ENCODE data around the gene GPRC5B.

GPRC5B gene, protein sequence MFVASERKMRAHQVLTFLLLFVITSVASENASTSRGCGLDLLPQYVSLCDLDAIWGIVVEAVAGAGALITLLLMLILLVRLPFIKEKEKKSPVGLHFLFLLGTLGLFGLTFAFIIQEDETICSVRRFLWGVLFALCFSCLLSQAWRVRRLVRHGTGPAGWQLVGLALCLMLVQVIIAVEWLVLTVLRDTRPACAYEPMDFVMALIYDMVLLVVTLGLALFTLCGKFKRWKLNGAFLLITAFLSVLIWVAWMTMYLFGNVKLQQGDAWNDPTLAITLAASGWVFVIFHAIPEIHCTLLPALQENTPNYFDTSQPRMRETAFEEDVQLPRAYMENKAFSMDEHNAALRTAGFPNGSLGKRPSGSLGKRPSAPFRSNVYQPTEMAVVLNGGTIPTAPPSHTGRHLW

DNA sequence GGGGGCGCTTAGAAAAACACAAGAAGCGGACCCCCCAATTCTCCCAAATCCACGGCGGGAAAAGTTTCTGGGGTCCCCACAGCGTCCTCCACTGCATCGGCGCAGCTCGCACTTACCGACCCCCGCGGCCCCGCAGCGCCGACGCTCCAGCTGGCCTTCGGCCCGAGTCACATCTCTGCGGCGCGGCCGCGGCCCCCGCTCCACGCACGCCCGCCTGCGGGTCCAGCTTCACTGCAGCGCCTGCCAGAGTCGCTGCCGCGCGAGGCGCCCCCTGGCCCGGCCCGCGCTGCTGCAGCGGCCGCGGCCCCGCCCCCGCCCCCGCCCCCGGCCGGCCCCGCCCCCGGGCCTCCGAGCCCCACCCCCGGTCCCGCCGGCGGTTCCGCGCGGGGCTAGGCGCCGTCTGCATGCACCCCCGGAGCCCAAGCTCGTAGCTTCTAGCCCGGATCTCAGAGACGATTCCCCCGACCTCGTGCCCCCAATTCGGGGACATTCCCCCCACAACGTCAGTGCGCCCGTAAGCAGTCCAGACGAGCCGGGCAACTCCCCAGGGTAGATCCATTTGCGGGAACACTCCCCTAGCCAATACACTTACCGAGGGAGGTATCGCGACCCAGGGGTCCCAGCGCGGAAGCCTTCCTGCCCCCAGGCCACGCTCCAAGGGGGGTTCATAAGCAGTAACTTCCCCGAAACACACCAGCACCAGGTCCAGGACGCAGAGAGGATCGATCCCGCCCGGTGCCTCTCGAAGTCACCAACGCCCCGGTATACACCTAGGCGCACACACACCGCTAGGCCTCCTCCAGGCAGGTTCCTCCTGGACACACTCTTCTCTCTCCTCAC, at the start of gene GPRC5B:
Gene GPRC5B (minus strand): TSS at position 238 of the 840 bp plus-strand sequence. CDS start 12,003 bp downstream, outside the sequence.
- Histone ChIP-seq H3K36me3 (ENCODE audit: control insufficient read depth in 1 of 2, insufficient read depth in 2 of 2, low read length in 2 of 2) (no peaks in the 10 kb centered on the region), H3K9ac (ENCODE audit: low read depth in 1 of 2, low read length in 2 of 2) (peak within 1 kb of the TSS; percentile 52 to 54), H3K27me3 (ENCODE audit: control insufficient read depth in 1 of 2, insufficient read depth in 2 of 2, low read length in 2 of 2) (peaks cover 4 to 11% of the 10 kb centered on the region in 2 donors), H3K9me3 (ENCODE audit: control insufficient read depth in 1 of 2, low read length in 2 of 2) (no peaks in the 10 kb centered on the region), H3K4me1 (ENCODE audit: control insufficient read depth in 1 of 2, insufficient read depth in 2 of 2, low read length in 2 of 2) (peaks cover 16 to 18% of the 10 kb centered on the region in 2 donors), H3K27ac (ENCODE audit: low read depth, low read length) (peak within 1 kb of the TSS; percentile 7), H3K4me3 (ENCODE audit: low read depth in 1 of 2, low read length in 2 of 2) (peak within 1 kb of the TSS; percentile 73 to 79)

DNA sequence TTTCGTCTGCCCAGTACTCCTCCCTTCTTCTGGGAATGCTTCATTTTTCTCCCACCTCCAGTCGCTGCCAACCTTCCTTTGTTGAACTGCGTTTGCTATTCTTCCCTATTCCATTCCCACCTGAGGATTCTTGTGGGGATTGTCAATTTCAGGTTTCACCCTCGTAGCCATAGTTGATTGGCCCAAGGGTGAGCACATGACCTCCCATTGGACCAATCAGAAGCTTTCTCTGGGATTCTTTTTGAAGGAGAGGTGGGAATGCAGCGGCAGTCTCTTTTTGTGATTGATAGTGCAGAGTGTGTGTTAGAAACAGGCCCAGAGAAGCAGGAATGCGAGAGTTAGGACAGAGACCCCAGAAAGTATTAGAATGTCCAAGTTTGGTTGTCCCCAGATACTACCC, 49.1 kb upstream of the GPRC5B start:
- Histone ChIP-seq H3K4me1 (ENCODE audit: control insufficient read depth in 1 of 2, insufficient read depth in 2 of 2, low read length in 2 of 2) (no peaks in the 10 kb centered on the region), H3K27ac (ENCODE audit: low read depth, low read length) (no peak overlapping the region), H3K27me3 (ENCODE audit: control insufficient read depth in 1 of 2, insufficient read depth in 2 of 2, low read length in 2 of 2) (no peaks in the 10 kb centered on the region), H3K9ac (ENCODE audit: low read depth in 1 of 2, low read length in 2 of 2) (no peak overlapping the region), H3K4me3 (ENCODE audit: low read depth in 1 of 2, low read length in 2 of 2) (no peak overlapping the region), H3K9me3 (ENCODE audit: control insufficient read depth in 1 of 2, low read length in 2 of 2) (no peaks in the 10 kb centered on the region), H3K36me3 (ENCODE audit: control insufficient read depth in 1 of 2, insufficient read depth in 2 of 2, low read length in 2 of 2) (no peaks in the 10 kb centered on the region)

DNA sequence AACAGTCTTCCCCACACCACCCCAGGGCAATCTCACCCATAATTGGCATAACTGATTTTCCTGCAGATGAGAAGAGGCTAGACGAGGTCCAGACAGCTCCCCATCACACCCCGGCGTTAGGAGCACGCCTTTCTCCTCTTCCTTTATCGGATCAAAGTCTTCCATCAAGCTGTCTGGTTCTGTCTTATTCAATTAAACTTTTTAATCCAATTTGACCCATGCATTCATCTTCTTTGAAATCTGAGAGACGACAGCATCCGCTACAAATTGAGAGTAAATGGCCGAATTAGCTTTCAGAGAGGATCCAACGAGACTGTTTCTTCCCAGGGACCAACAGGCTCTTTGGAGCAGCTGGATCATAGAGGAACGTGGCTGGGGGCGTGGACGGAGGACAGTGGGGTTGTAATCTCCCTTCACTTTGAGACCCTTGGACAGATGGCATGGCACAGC, 44.4 kb upstream of the GPRC5B start:
- no peaks in the 10 kb centered on the region for H3K9me3 ChIP-seq (ENCODE audit: control insufficient read depth in 1 of 2, low read length in 2 of 2)
- H3K9ac ChIP-seq (ENCODE audit: low read depth in 1 of 2, low read length in 2 of 2): no peak overlapping the region
- no peaks in the 10 kb centered on the region for H3K27me3 ChIP-seq (ENCODE audit: control insufficient read depth in 1 of 2, insufficient read depth in 2 of 2, low read length in 2 of 2)
- H3K4me1 ChIP-seq (ENCODE audit: control insufficient read depth in 1 of 2, insufficient read depth in 2 of 2, low read length in 2 of 2): no peaks in the 10 kb centered on the region
- H3K27ac ChIP-seq (ENCODE audit: low read depth, low read length): no peak overlapping the region
- H3K4me3 ChIP-seq (ENCODE audit: low read depth in 1 of 2, low read length in 2 of 2): no peak overlapping the region
- H3K36me3 ChIP-seq (ENCODE audit: control insufficient read depth in 1 of 2, insufficient read depth in 2 of 2, low read length in 2 of 2): no peaks in the 10 kb centered on the region

DNA sequence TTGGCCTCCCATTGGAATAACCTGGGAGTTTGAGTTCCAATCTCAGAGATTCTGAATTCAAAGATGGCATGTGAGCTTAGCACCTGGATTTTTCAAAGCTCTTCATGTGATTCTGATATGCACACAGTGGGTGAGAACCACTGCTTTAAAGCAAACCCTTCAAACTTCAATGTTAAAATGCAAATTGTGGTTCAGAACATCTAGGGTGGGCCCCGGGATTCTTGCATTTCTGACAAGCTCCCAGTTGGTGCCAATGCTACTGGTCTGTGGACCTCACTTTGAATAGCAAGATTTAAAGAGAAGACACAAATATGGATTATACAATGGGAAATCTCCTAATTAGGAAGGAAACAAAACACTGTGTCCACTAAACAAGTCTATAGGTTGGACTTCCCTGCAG, 43.8 kb upstream of the GPRC5B start:
- no peak overlapping the region for H3K27ac ChIP-seq (ENCODE audit: low read depth, low read length)
- H3K9ac ChIP-seq (ENCODE audit: low read depth in 1 of 2, low read length in 2 of 2): no peak overlapping the region

DNA sequence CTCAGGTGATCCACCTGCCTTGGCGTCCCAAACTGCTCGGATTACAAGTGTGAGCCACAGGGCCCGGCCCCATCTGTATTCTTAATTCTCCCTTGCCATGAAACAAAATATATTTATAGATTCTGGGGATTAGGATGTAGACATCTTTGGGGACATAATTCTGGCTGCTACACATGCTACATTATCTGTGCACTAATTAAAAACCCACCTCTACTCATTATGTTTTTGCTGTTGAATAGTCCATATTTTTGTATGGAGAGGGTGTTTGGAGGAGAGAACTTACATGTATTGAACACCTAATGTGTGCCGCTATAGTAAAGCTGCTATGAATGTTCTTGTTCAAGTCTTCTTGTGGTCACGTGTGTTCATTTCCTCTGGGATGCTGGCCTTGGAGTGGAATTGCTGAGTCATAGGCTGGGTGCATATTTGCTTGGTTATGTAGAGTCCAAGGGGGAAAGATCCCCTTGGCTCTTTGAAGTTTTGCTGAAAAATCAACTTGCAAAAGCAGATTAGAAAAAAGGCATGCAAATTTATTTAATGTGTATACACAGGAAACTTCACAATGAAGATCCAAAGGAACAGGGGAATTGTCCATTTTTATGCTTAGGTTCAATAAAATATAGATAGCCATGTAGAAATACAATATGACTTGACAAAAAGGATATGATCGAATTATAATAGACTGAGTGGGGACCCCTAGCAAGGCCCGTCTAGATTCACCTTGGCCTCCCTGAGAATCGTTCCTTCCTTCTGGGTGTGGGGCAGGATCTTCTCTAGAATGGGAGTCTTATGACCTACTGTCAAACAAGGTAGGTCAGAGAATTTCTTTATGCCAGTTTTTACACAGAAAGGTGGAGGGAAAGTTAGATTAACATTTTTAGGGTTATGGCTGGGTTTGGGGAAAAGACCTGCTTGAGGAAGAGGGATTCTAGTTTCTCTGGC, 42.1 kb upstream of the GPRC5B start:
- Histone ChIP-seq H3K27ac (ENCODE audit: low read depth, low read length) (no peak overlapping the region), H3K9ac (ENCODE audit: low read depth in 1 of 2, low read length in 2 of 2) (no peak overlapping the region), H3K9me3 (ENCODE audit: control insufficient read depth in 1 of 2, low read length in 2 of 2) (no peaks in the 10 kb centered on the region), H3K27me3 (ENCODE audit: control insufficient read depth in 1 of 2, insufficient read depth in 2 of 2, low read length in 2 of 2) (no peaks in the 10 kb centered on the region), H3K4me1 (ENCODE audit: control insufficient read depth in 1 of 2, insufficient read depth in 2 of 2, low read length in 2 of 2) (peaks cover 0 to 5% of the 10 kb centered on the region in 2 donors), H3K36me3 (ENCODE audit: control insufficient read depth in 1 of 2, insufficient read depth in 2 of 2, low read length in 2 of 2) (no peaks in the 10 kb centered on the region), H3K4me3 (ENCODE audit: low read depth in 1 of 2, low read length in 2 of 2) (no peak overlapping the region)

More for the DNA sequence above, 43.8 kb upstream of the GPRC5B start:
- Histone ChIP-seq H3K4me1 (ENCODE audit: control insufficient read depth in 1 of 2, insufficient read depth in 2 of 2, low read length in 2 of 2) (peaks cover 0 to 2% of the 10 kb centered on the region in 2 donors), H3K27me3 (ENCODE audit: control insufficient read depth in 1 of 2, insufficient read depth in 2 of 2, low read length in 2 of 2) (no peaks in the 10 kb centered on the region), H3K9me3 (ENCODE audit: control insufficient read depth in 1 of 2, low read length in 2 of 2) (no peaks in the 10 kb centered on the region), H3K36me3 (ENCODE audit: control insufficient read depth in 1 of 2, insufficient read depth in 2 of 2, low read length in 2 of 2) (no peaks in the 10 kb centered on the region), H3K4me3 (ENCODE audit: low read depth in 1 of 2, low read length in 2 of 2) (no peak overlapping the region)

DNA sequence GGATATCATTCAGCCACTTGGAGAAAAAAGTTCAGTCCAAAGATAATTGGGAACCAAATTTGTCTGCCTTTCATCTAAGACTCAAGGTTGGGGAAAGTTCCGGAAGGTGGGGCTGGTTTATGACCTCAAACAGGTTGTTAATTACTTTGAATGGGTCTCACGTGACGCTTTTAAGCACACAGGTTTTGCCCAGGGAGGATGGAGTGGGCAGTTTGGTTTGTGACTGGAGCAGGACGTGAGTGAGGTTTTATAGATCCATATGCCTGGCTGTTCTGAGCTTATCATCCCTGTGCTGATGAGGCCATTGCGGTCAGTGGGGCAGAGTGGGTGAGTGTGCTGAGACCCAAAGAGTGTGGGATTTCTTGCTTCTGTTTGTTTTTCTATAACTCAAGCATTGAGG, 38.7 kb upstream of the GPRC5B start:
- Histone ChIP-seq H3K4me1 (ENCODE audit: control insufficient read depth in 1 of 2, insufficient read depth in 2 of 2, low read length in 2 of 2) (peaks cover 0 to 5% of the 10 kb centered on the region in 2 donors), H3K27ac (ENCODE audit: low read depth, low read length) (no peak overlapping the region), H3K36me3 (ENCODE audit: control insufficient read depth in 1 of 2, insufficient read depth in 2 of 2, low read length in 2 of 2) (no peaks in the 10 kb centered on the region), H3K9me3 (ENCODE audit: control insufficient read depth in 1 of 2, low read length in 2 of 2) (no peaks in the 10 kb centered on the region), H3K4me3 (ENCODE audit: low read depth in 1 of 2, low read length in 2 of 2) (no peak overlapping the region), H3K27me3 (ENCODE audit: control insufficient read depth in 1 of 2, insufficient read depth in 2 of 2, low read length in 2 of 2) (no peaks in the 10 kb centered on the region), H3K9ac (ENCODE audit: low read depth in 1 of 2, low read length in 2 of 2) (no peak overlapping the region)

DNA sequence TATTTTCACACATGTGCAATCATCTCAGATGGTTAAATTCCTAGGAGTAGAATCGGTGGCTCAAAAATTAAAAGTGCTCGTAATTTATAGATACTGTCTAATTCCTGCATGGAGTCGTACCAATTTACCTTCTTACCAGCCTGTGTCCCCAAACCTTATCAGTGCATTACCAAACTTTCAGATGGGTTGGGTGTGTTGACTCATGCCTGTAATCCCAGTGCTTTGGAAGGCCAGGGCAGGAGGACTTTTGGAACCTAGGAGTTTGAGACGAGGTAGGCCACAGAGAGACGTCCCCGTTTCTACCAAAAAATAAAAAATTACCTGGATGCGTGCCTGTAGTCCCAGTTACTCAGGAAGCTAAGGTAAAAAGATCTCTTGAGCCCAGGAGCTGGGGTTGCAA, 34.5 kb upstream of the GPRC5B start:
- Histone ChIP-seq H3K27me3 (ENCODE audit: control insufficient read depth in 1 of 2, insufficient read depth in 2 of 2, low read length in 2 of 2) (no peaks in the 10 kb centered on the region), H3K4me3 (ENCODE audit: low read depth in 1 of 2, low read length in 2 of 2) (no peak overlapping the region)

DNA sequence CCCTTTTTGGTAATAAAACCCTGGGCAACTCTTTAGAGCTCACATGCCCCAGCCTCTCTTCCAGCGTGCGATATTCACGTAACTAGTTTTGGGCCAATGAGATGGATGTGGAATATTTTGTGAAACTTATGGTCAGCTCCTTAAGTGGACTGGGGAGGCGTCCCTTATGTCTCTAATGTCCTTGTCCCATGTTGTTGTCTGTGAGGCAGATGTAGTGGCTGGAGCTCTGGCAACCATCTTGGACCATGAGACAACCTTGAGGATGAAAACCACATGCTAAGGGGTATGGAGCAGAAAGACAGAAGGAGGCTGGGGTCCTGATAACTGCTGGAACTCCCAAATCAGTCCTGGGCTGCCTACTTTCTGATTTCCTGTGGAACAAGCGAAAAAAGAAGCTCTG, 31.4 kb upstream of the GPRC5B start:
- no peak overlapping the region for H3K9ac ChIP-seq (ENCODE audit: low read depth in 1 of 2, low read length in 2 of 2)

More for the DNA sequence above, 34.5 kb upstream of the GPRC5B start:
- H3K36me3 ChIP-seq (ENCODE audit: control insufficient read depth in 1 of 2, insufficient read depth in 2 of 2, low read length in 2 of 2): no peaks in the 10 kb centered on the region
- no peaks in the 10 kb centered on the region for H3K9me3 ChIP-seq (ENCODE audit: control insufficient read depth in 1 of 2, low read length in 2 of 2)
- H3K9ac ChIP-seq (ENCODE audit: low read depth in 1 of 2, low read length in 2 of 2): no peak overlapping the region
- H3K4me1 ChIP-seq (ENCODE audit: control insufficient read depth in 1 of 2, insufficient read depth in 2 of 2, low read length in 2 of 2): peaks cover 0 to 5% of the 10 kb centered on the region in 2 donors
- H3K27ac ChIP-seq (ENCODE audit: low read depth, low read length): no peak overlapping the region

DNA sequence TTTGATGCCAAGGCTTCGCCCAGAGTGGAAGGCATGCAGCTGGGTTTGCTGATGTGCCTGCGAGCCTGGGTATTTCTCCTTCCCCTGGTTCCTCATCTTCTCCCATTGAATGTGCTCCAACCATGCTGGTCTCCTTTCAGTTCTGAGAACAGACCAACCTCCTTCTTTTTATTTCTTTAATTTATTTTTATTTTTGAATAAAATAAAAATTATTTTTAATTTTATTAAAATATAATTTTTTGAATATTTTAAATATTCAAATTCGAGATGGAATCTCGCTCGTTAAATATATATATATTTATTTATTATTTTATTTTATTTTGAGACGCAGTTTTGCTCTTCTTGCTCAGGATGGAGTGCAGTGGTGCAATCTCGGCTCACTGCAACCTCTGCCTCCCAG, 30.2 kb upstream of the GPRC5B start:
- Histone ChIP-seq H3K9me3 (ENCODE audit: control insufficient read depth in 1 of 2, low read length in 2 of 2) (no peaks in the 10 kb centered on the region), H3K36me3 (ENCODE audit: control insufficient read depth in 1 of 2, insufficient read depth in 2 of 2, low read length in 2 of 2) (no peaks in the 10 kb centered on the region), H3K9ac (ENCODE audit: low read depth in 1 of 2, low read length in 2 of 2) (no peak overlapping the region), H3K4me1 (ENCODE audit: control insufficient read depth in 1 of 2, insufficient read depth in 2 of 2, low read length in 2 of 2) (no peaks in the 10 kb centered on the region), H3K4me3 (ENCODE audit: low read depth in 1 of 2, low read length in 2 of 2) (no peak overlapping the region), H3K27ac (ENCODE audit: low read depth, low read length) (no peak overlapping the region), H3K27me3 (ENCODE audit: control insufficient read depth in 1 of 2, insufficient read depth in 2 of 2, low read length in 2 of 2) (peaks cover 0 to 3% of the 10 kb centered on the region in 2 donors)

More for the DNA sequence above, 31.4 kb upstream of the GPRC5B start:
- peaks cover 0 to 2% of the 10 kb centered on the region in 2 donors for H3K27me3 ChIP-seq (ENCODE audit: control insufficient read depth in 1 of 2, insufficient read depth in 2 of 2, low read length in 2 of 2)
- no peaks in the 10 kb centered on the region for H3K4me1 ChIP-seq (ENCODE audit: control insufficient read depth in 1 of 2, insufficient read depth in 2 of 2, low read length in 2 of 2)
- H3K4me3 ChIP-seq (ENCODE audit: low read depth in 1 of 2, low read length in 2 of 2): no peak overlapping the region
- no peak overlapping the region for H3K27ac ChIP-seq (ENCODE audit: low read depth, low read length)
- no peaks in the 10 kb centered on the region for H3K9me3 ChIP-seq (ENCODE audit: control insufficient read depth in 1 of 2, low read length in 2 of 2)
- no peaks in the 10 kb centered on the region for H3K36me3 ChIP-seq (ENCODE audit: control insufficient read depth in 1 of 2, insufficient read depth in 2 of 2, low read length in 2 of 2)

All from duodenal mucosa (tissue), 2 donors.